Measurements from ENCODE around the gene COG1. TPM values are rescaled to one million over a fixed set of nuclear protein-coding genes. Genes with fewer than 3 reads are reported as not detected.

Gene COG1
- total and polyA plus RNA-seq, 2 donors from 2014 or later: 28.2 to 41.6 TPM

DNA sequence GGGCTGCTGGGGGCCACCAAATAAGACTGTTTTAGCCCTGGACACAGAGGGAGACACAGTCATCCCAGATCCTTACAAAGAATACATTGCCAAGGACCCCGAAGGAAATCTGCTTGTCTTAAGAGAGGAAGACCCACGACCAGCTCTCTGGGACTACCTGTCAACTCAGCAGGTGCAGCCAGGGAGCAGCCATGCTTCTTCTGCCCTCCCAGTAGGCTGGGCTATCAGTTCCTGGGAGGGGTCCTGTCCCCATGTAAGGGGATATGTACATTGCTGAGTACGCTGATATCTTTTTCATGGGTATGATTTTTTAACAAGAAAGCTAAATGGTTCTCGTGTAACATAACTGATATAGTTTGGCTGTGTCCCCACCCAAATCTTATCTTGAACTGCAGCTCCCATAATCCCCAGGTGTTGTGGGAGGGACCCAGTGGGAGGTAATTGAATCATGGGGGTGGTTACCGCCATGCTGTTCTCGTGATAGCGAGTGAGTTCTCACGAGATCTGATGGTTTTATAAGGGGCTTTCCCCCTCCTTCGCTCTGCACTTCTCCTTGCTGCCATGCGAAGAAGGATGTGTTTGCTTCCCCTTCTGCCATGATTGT lies 16.8 kb upstream of the COG1 start:
- Histone ChIP-seq H3K9ac (ENCODE audit: low read length in 3 of 3) (no peak overlapping the region), H3K27ac (ENCODE audit: low read depth in 2 of 2, low read length in 2 of 2) (no peak overlapping the region), H3K27me3 (ENCODE audit: control insufficient read depth, insufficient read depth, low read length) (no peaks in the 10 kb centered on the region), H3K4me1 (ENCODE audit: control insufficient read depth in 2 of 3, insufficient read depth in 2 of 3, low read depth in 1 of 3, low read length in 3 of 3) (peaks cover 0 to 6% (median 0%) of the 10 kb centered on the region in 3 donors), H3K9me3 (ENCODE audit: control insufficient read depth in 2 of 3, insufficient read depth in 1 of 3, low read length in 3 of 3) (no peaks in the 10 kb centered on the region), H3K4me3 (ENCODE audit: low read length in 3 of 3) (no peak overlapping the region), H3K36me3 (ENCODE audit: control insufficient read depth in 2 of 3, insufficient read depth in 3 of 3, low read length in 3 of 3) (no peaks in the 10 kb centered on the region)
- no peak for DNase-seq
- FAIRE-seq: no peak
- TF ChIP-seq CTCF (IDR thresholded peaks at IDR 0.05; ENCODE audit: borderline replicate concordance, extremely low read depth, insufficient read depth): no peak
- intact Hi-C loops (cut with DNase I): no loop called here

- Histone ChIP-seq H3K27me3 (ENCODE audit: control insufficient read depth, insufficient read depth, low read length) (no peaks in the 10 kb centered on the region), H3K36me3 (ENCODE audit: control insufficient read depth in 2 of 3, insufficient read depth in 3 of 3, low read length in 3 of 3) (no peaks in the 10 kb centered on the region), H3K9me3 (ENCODE audit: control insufficient read depth in 2 of 3, insufficient read depth in 1 of 3, low read length in 3 of 3) (no peaks in the 10 kb centered on the region), H3K27ac (ENCODE audit: low read depth in 2 of 2, low read length in 2 of 2) (no peak overlapping the region), H3K9ac (ENCODE audit: low read length in 3 of 3) (no peak overlapping the region), H3K4me3 (ENCODE audit: low read length in 3 of 3) (no peak overlapping the region), H3K4me1 (ENCODE audit: control insufficient read depth in 2 of 3, insufficient read depth in 2 of 3, low read depth in 1 of 3, low read length in 3 of 3) (peaks cover 0 to 6% (median 3%) of the 10 kb centered on the region in 3 donors)
- no peak for TF ChIP-seq CTCF (IDR thresholded peaks at IDR 0.05; ENCODE audit: borderline replicate concordance, extremely low read depth, insufficient read depth)
- no peak for FAIRE-seq
- DNase-seq: no peak
- intact Hi-C loops (cut with DNase I): no loop called here
These were observed 13.5 kb upstream of the COG1 start for GRCh38 chr17:73179387-73179786.

GRCh38 chr17:73179878-73180277 lies 13.0 kb upstream of the COG1 start:
- H3K4me3 ChIP-seq (ENCODE audit: low read length in 3 of 3): no peak overlapping the region
- no peak overlapping the region for H3K27ac ChIP-seq (ENCODE audit: low read depth in 2 of 2, low read length in 2 of 2)
- H3K36me3 ChIP-seq (ENCODE audit: control insufficient read depth in 2 of 3, insufficient read depth in 3 of 3, low read length in 3 of 3): no peaks in the 10 kb centered on the region
- H3K9ac ChIP-seq (ENCODE audit: low read length in 3 of 3): no peak overlapping the region
- H3K9me3 ChIP-seq (ENCODE audit: control insufficient read depth in 2 of 3, insufficient read depth in 1 of 3, low read length in 3 of 3): no peaks in the 10 kb centered on the region
- H3K4me1 ChIP-seq (ENCODE audit: control insufficient read depth in 2 of 3, insufficient read depth in 2 of 3, low read depth in 1 of 3, low read length in 3 of 3): peaks cover 0 to 6% (median 3%) of the 10 kb centered on the region in 3 donors
- intact Hi-C loops (cut with DNase I): no loop called here
- H3K27me3 ChIP-seq (ENCODE audit: control insufficient read depth, insufficient read depth, low read length): no peaks in the 10 kb centered on the region
- TF ChIP-seq CTCF (IDR thresholded peaks at IDR 0.05; ENCODE audit: borderline replicate concordance, extremely low read depth, insufficient read depth): no peak
- no peak for DNase-seq
- FAIRE-seq: no peak

Data from kidney (tissue), 14 donors.